H1 (cell line): Measurements from ENCODE around the gene PEAK3. TPM values are rescaled to one million over a fixed set of nuclear protein-coding genes. Genes with fewer than 3 reads are reported as not detected.
A peak's percentile ranks its signal among the peaks of the same experiment; 100 is the strongest.

Experiments used
- CTCF ChIA-PET: fragments of 300-600 bp; sonication (Branson Sonifier 250); formaldehyde crosslinking; loops from one replicate; lab custom pipeline; 2021; ENCODE audit not compliant: partially characterized antibody; lab: Charles Lee
- POLR2A ChIA-PET: fragments of 300-600 bp; sonication (Branson Sonifier 250); formaldehyde crosslinking; loops from one replicate; lab custom pipeline; 2021; ENCODE audit warnings: inconsistent platforms; ENCODE audit not compliant: partially characterized antibody; lab: Charles Lee
- DNase-seq, 2 experiments: peaks; one replicate each; pipeline versions ENCODE4 v3.0.0 to v3.0.0-alpha.2; 2010 to 2022; ENCODE audit warnings: low spot score in 2 of 2, low read depth in 1 of 2, mixed read lengths in 1 of 2
- FAIRE-seq: peaks from 2 replicates; lab custom pipeline; 2011; peaks lifted over from hg19 to GRCh38; lab: Jason Lieb, UNC
- H2AFZ ChIP-seq: 2 replicates; pipeline ENCODE4 v1.8.1; 2012; ENCODE audit warnings: low read length, inconsistent platforms
- H2AK5ac ChIP-seq: 2 replicates; pipeline ENCODE4 v1.6.1; 2013; ENCODE audit warnings: low read depth, low read length
- H2BK120ac ChIP-seq: replicated peaks from 2 replicates; pipeline ENCODE3; 2013; ENCODE audit warnings: low read depth, low read length, inconsistent platforms
- H2BK12ac ChIP-seq: 2 replicates; pipeline ENCODE4 v1.6.1; 2013; ENCODE audit warnings: low read depth, low read length
- H2BK15ac ChIP-seq: 2 replicates; pipeline ENCODE4 v1.6.1; 2013; ENCODE audit warnings: low read length
- H2BK20ac ChIP-seq: 2 replicates; pipeline ENCODE4 v1.6.1; 2013; ENCODE audit warnings: low read length
- H2BK5ac ChIP-seq: 2 replicates; pipeline ENCODE4 v1.6.1; 2013; ENCODE audit warnings: low read depth, low read length
- H3K14ac ChIP-seq: 2 replicates; pipeline ENCODE4 v1.6.1; 2013; ENCODE audit warnings: inconsistent platforms; ENCODE audit not compliant: insufficient read length
- H3K18ac ChIP-seq: 2 replicates; pipeline ENCODE4 v1.6.1; 2013; ENCODE audit warnings: low read length; ENCODE audit errors: extremely low read depth
- H3K23ac ChIP-seq: 2 replicates; pipeline ENCODE4 v1.6.1; 2013; ENCODE audit warnings: inconsistent platforms; ENCODE audit not compliant: insufficient read length
- H3K23me2 ChIP-seq: 2 replicates; pipeline ENCODE4 v1.6.1; 2013; ENCODE audit warnings: low read depth, low read length
- H3K27ac ChIP-seq: 2 replicates; pipeline ENCODE4 v1.6.1; 2011; ENCODE audit warnings: low read depth, low read length, inconsistent platforms
- H3K27me3 ChIP-seq, 4 experiments: replicated peaks in 1 of 4; 1 replicate in 1 of 4; 2 replicates in 3 of 4; pipeline versions ENCODE4 v1.6.1 to v1.8.1; 2011 to 2013; ENCODE audit warnings: low read length in 3 of 4, mild to moderate bottlenecking in 3 of 4, inconsistent platforms in 2 of 4, mixed read lengths in 2 of 4, moderate library complexity in 1 of 4; ENCODE audit not compliant: control insufficient read depth in 3 of 4, insufficient read depth in 3 of 4; ENCODE audit errors: extremely low read depth in 1 of 4
- H3K36me3 ChIP-seq, 4 experiments: 2 replicates each; pipeline versions ENCODE4 v1.6.1 to v1.8.1; 2011 to 2013; ENCODE audit warnings: mild to moderate bottlenecking in 4 of 4, low read length in 3 of 4, moderate library complexity in 2 of 4, control low read depth in 1 of 4, inconsistent platforms in 1 of 4; ENCODE audit not compliant: insufficient read depth in 4 of 4, control insufficient read depth in 2 of 4
- H3K4ac ChIP-seq: replicated peaks from 2 replicates; pipeline ENCODE3; 2013; ENCODE audit warnings: low read length, low read depth, mixed read lengths, inconsistent platforms; ENCODE audit not compliant: insufficient read length
- H3K4me1 ChIP-seq, 4 experiments: replicated peaks in 1 of 4; 1 replicate in 1 of 4; 2 replicates in 3 of 4; pipeline versions ENCODE4 v1.6.1 to v1.8.1; 2011 to 2013; ENCODE audit warnings: low read length in 3 of 4, inconsistent platforms in 2 of 4, mixed read lengths in 1 of 4; ENCODE audit not compliant: insufficient read depth in 4 of 4, control insufficient read depth in 3 of 4
- H3K4me2 ChIP-seq, 2 experiments: 2 replicates each; pipeline versions ENCODE4 v1.6.1 to v1.8.1; 2011 to 2013; ENCODE audit warnings: low read depth in 2 of 2, low read length in 2 of 2, control low read depth in 1 of 2, inconsistent platforms in 1 of 2, mild to moderate bottlenecking in 1 of 2; ENCODE audit not compliant: insufficient read depth in 1 of 2
- H3K4me3 ChIP-seq, 4 experiments: fragments of 200-600, 300-600 bp in 1 of 4; sonication (generic), shearing (Covaris generic), sonication (Bioruptor Twin) in 1 of 4; 2 replicates each; pipeline versions ENCODE4 v1.5.1 to v1.8.1; 2011 to 2016; ENCODE audit warnings: low read length in 4 of 4, low read depth in 3 of 4, control low read depth in 2 of 4, inconsistent platforms in 2 of 4, mild to moderate bottlenecking in 2 of 4, mixed read lengths in 1 of 4, moderate library complexity in 1 of 4; ENCODE audit not compliant: insufficient read depth in 2 of 4; ENCODE audit errors: extremely low read depth in 1 of 4
- H3K56ac ChIP-seq: replicated peaks from 2 replicates; pipeline ENCODE3; 2013; ENCODE audit warnings: low read depth, mild to moderate bottlenecking, mixed read lengths, low read length, inconsistent platforms; ENCODE audit not compliant: insufficient read length
- H3K79me1 ChIP-seq: 2 replicates; pipeline ENCODE4 v1.6.1; 2013; ENCODE audit warnings: low read depth, low read length, control low read depth
- H3K79me2 ChIP-seq, 2 experiments: 2 replicates each; pipeline versions ENCODE4 v1.6.1 to v1.8.1; 2012 to 2013; ENCODE audit warnings: low read length in 2 of 2, mild to moderate bottlenecking in 2 of 2, inconsistent platforms in 1 of 2; ENCODE audit not compliant: insufficient read depth in 2 of 2, control insufficient read depth in 1 of 2
- H3K9ac ChIP-seq, 4 experiments: replicated peaks in 1 of 4; 1 replicate in 1 of 4; 2 replicates in 3 of 4; pipeline versions ENCODE4 v1.6.1 to v1.8.1; 2011 to 2013; ENCODE audit warnings: low read depth in 3 of 4, low read length in 3 of 4, control low read depth in 2 of 4, mild to moderate bottlenecking in 2 of 4, moderate library complexity in 2 of 4, inconsistent platforms in 1 of 4; ENCODE audit errors: extremely low read depth in 1 of 4
- H3K9me3 ChIP-seq, 2 experiments: 2 replicates each; pipeline versions ENCODE4 v1.6.1 to v1.8.1; 2012 to 2013; ENCODE audit warnings: mild to moderate bottlenecking in 2 of 2, moderate library complexity in 2 of 2, control low read depth in 1 of 2, inconsistent platforms in 1 of 2, low read depth in 1 of 2, low read length in 1 of 2, mixed read lengths in 1 of 2; ENCODE audit not compliant: insufficient read depth in 2 of 2
- H4K20me1 ChIP-seq, 2 experiments: replicated peaks in 1 of 2; 2 replicates each; pipeline versions ENCODE3 to v1.8.1; 2011 to 2013; ENCODE audit warnings: inconsistent platforms in 2 of 2, low read length in 2 of 2, mild to moderate bottlenecking in 1 of 2; ENCODE audit not compliant: insufficient read depth in 2 of 2, control insufficient read depth in 1 of 2
- H4K5ac ChIP-seq: 2 replicates; pipeline ENCODE4 v1.6.1; 2013; ENCODE audit warnings: low read length, low read depth, mixed read lengths, inconsistent platforms; ENCODE audit not compliant: insufficient read length
- H4K8ac ChIP-seq: 2 replicates; pipeline ENCODE4 v1.8.0; 2013; ENCODE audit warnings: mild to moderate bottlenecking, moderate library complexity, low read length, inconsistent platforms; ENCODE audit not compliant: insufficient read depth; ENCODE audit errors: extremely low read depth
- H4K91ac ChIP-seq: replicated peaks from 2 replicates; pipeline ENCODE3; 2013; ENCODE audit warnings: low read length, mixed read lengths, inconsistent platforms; ENCODE audit not compliant: insufficient read length
- BCL11A ChIP-seq, 2 experiments: IDR thresholded peaks; one replicate each; pipeline ENCODE4 v1.6.1; 2011; ENCODE audit warnings: low read depth in 2 of 2, low read length in 2 of 2, mild to moderate bottlenecking in 2 of 2
- CHD1 ChIP-seq: IDR thresholded peaks from 2 replicates; pipeline ENCODE4 v1.6.1; 2012; ENCODE audit warnings: low read depth, low read length, improper control_type of control experiment
- CTBP2 ChIP-seq: IDR thresholded peaks from 2 replicates; pipeline ENCODE4 v1.7.0; 2011; ENCODE audit warnings: borderline replicate concordance, mild to moderate bottlenecking, moderate library complexity, mixed read lengths, low read length; ENCODE audit not compliant: insufficient read depth, insufficient read length
- KDM5A ChIP-seq: fragments of 200-600 bp; IDR thresholded peaks from 2 replicates; pipeline ENCODE4 v1.7.1; 2012; ENCODE audit warnings: mild to moderate bottlenecking, low read length, inconsistent platforms, mixed read lengths
- SIX5 ChIP-seq: IDR thresholded peaks from 2 replicates; pipeline ENCODE4 v1.6.1; 2011; ENCODE audit warnings: mild to moderate bottlenecking, low read depth, low read length
- SP2 ChIP-seq: IDR thresholded peaks from 2 replicates; pipeline ENCODE4 v1.6.1; 2012; ENCODE audit warnings: mild to moderate bottlenecking, low read length, inconsistent platforms
- WGBS, 2 experiments: shearing (Covaris generic) in 1 of 2; methylation state at CpG; one replicate each; pipeline versions ENCODE4 v1.1.6 to v1.1.7; 2013 to 2015; ENCODE audit warnings: low lambda C conversion rate in 2 of 2, mixed read lengths in 2 of 2, inconsistent platforms in 1 of 2, low coverage in 1 of 2, missing lambda C conversion rate in 1 of 2; ENCODE audit not compliant: insufficient replicate concordance in 2 of 2, insufficient coverage in 1 of 2, insufficient read length in 1 of 2; ENCODE audit errors: extremely low coverage in 1 of 2, missing lambda C conversion rate in 1 of 2; 5-methylcytosine and 5-hydroxymethylcytosine counted together
- polyA plus RNA-seq, 7 experiments: library from polyadenylated mRNA; depleted of rRNA in 3 of 7; stranded (reverse) in 5 of 7; unstranded in 2 of 7; fragments of >200 nt in 5 of 7; fragments of 200-250 nt in 2 of 7; gene quantifications; 1 replicate in 5 of 7; 2 replicates in 1 of 7; 4 replicates in 1 of 7; pipeline versions ENCODE4 v1.2.1 to v1.2.3, GENCODE V29; 2011 to 2013; ENCODE audit warnings: missing spikeins in 2 of 7, mixed read lengths in 2 of 7
- total RNA-seq: library from RNA; stranded (reverse); fragmentation: NEBNext Ultra II Directional; extraction: Animal tissue kit (Norgen Biotek cat#: 25700); gene quantifications from 2 replicates; pipeline ENCODE4 v1.2.1, GENCODE V29; 2021

Gene PEAK3
- total and polyA plus RNA-seq, 2 of the 8 experiments (the other 6 are each of a cell fraction or from before 2014, with no cell fraction given), result not detected

- Histone ChIP-seq H4K20me1 (peaks cover 1 to 19% of the 10 kb centered on the region in 2 experiments), H3K27ac (no peak overlapping the region), H2AK5ac (0 out of 2 replicates have a peak overlapping the region, but pooled peaks have one; percentile 65), H3K56ac (peak overlapping the region; percentile 51), H3K79me1 (peaks cover 25% of the 10 kb centered on the region), H3K36me3 (peaks cover 0 to 7% (median 5%) of the 10 kb centered on the region in 4 experiments; a peak in 5 of 8 replicates), H3K79me2 (peaks cover 5 to 60% of the 10 kb centered on the region in 2 experiments; a peak in 3 of 4 replicates), H2AFZ (no peak overlapping the region), H3K18ac (peak overlapping the region; percentile 83), H4K8ac (no peak overlapping the region; the same call in 1 of the 2 replicates), H3K4me3 (peak overlapping the region; percentile 85 to 98 (median 91)), H2BK5ac (0 out of 2 replicates have a peak overlapping the region, but pooled peaks have one; percentile 52), H3K9me3 (no peaks in the 10 kb centered on the region), H3K23ac (no peak overlapping the region), H2BK15ac (no peak overlapping the region), H2BK12ac (no peak overlapping the region), H3K4ac (no peak overlapping the region), H3K9ac (peak overlapping the region; percentile 45 to 85 (median 73)), H3K23me2 (peaks cover 11% of the 10 kb centered on the region; the same call in 1 of the 2 replicates), H2BK20ac (no peak overlapping the region), H3K4me2 (peak overlapping the region; percentile 86 to 95), H3K4me1 (peaks cover 0 to 33% (median 15%) of the 10 kb centered on the region in 4 experiments; a peak in 6 of 7 replicates), H4K91ac (no peak overlapping the region), H4K5ac (no peak overlapping the region), H3K27me3 (no peaks in the 10 kb centered on the region), H2BK120ac (no peak overlapping the region), H3K14ac (no peak overlapping the region)
- DNase-seq, result no peak
- ChIA-PET CTCF (interaction anchor here (0.6 to 1.0 kb wide), 5 partner anchors 54 to 747 kb away, joined by 3 to 4 read pairs (median 3); no protein-coding TSS in a partner anchor), POLR2A (interaction anchor here (0.8 to 3.0 kb wide), 5 partner anchors 9 to 96 kb away, joined by 3 to 11 read pairs (median 6); no protein-coding TSS in a partner anchor)
- 18% methylated on average over 16 of the region's 16 CpGs; no CpG with 5 or more reads in 1 of the 2 experiments for WGBS, 2 experiments
- no peak for FAIRE-seq
- TF ChIP-seq SIX5, result no peak
- TF ChIP-seq BCL11A (IDR thresholded peaks at IDR 0.05; ENCODE audit: low read depth in 2 of 2, low read length in 2 of 2), result no peak
- no peak for TF ChIP-seq CHD1
- no peak for TF ChIP-seq KDM5A
- TF ChIP-seq CTBP2, result no peak
- no peak for TF ChIP-seq SP2
Measured at GRCh38 chr19:2329149-2329478, 47.1 kb upstream of the PEAK3 start.
